GM18517 (cell line): ENCODE measurements around the gene MAGEA4.

Source experiments
- ATAC-seq: cut with Tn5 transposase; IDR thresholded peaks from one replicate; pipeline ENCODE4 v1.9.1; 2021; ENCODE audit warnings: mild to moderate bottlenecking, moderate library complexity; ENCODE audit not compliant: unreplicated experiment

Gene MAGEA4

GRCh38 chrX:151922692-151923091 is 10.0 kb downstream of the MAGEA4 start:
- ATAC-seq, result no peak

- ATAC-seq, result no peak
Measured at GRCh38 chrX:151923648-151924047, 11.0 kb downstream of the MAGEA4 start.

- ATAC-seq, result no peak
Measured at GRCh38 chrX:151929126-151929525, 16.4 kb downstream of the MAGEA4 start.

GRCh38 chrX:151935358-151935757 is 22.7 kb downstream of the MAGEA4 start:
- ATAC-seq, result no peak

GRCh38 chrX:151938172-151938571 is 25.5 kb downstream of the MAGEA4 start:
- no peak for ATAC-seq

- ATAC-seq, result no peak
Measured at GRCh38 chrX:151954730-151955129, 42.0 kb downstream of the MAGEA4 start.

- ATAC-seq, result no peak
Measured at GRCh38 chrX:151958101-151958500, 45.4 kb downstream of the MAGEA4 start.

GRCh38 chrX:151962034-151962433 is 49.3 kb downstream of the MAGEA4 start:
- ATAC-seq, result no peak

GRCh38 chrX:151966236-151966635 is 53.5 kb downstream of the MAGEA4 start:
- no peak for ATAC-seq

GRCh38 chrX:151970027-151970426 is 57.3 kb downstream of the MAGEA4 start:
- ATAC-seq, result no peak

- no peak for ATAC-seq
Measured at GRCh38 chrX:151970661-151971060, 58.0 kb downstream of the MAGEA4 start.

- no peak for ATAC-seq
Measured at GRCh38 chrX:151973060-151973661, 60.5 kb downstream of the MAGEA4 start.

GRCh38 chrX:151973851-151974335 is 61.2 kb downstream of the MAGEA4 start:
- no peak for ATAC-seq
